Thoracic aorta (tissue), 2 donors: ENCODE measurements around the gene PDE4D. TPM values are rescaled to one million over a fixed set of nuclear protein-coding genes. Genes with fewer than 3 reads are reported as not detected.

Experiments used
- ATAC-seq: fragments of 150-250 bp; one replicate; pipeline ENCODE4 v1.8.0; 2017; ENCODE audit warnings: low read depth; ENCODE audit not compliant: insufficient number of reproducible peaks, low FRiP score
- DNase-seq: peaks from one replicate; pipeline ENCODE4 v3.0.0-alpha.2; 2020; ENCODE audit warnings: low spot score
- H3K27ac ChIP-seq, 2 donors: fragments of 200-600 bp; sonication (generic); 1 replicate in 1 of 2; 2 replicates in 1 of 2; pipeline ENCODE4 v1.5.1; 2016; ENCODE audit warnings: mild to moderate bottlenecking in 2 of 2, moderate library complexity in 2 of 2
- H3K27me3 ChIP-seq: fragments of 200-600 bp; sonication (generic); replicated peaks from 2 replicates; pipeline ENCODE4 v1.6.0; 2016; ENCODE audit warnings: mild to moderate bottlenecking; ENCODE audit not compliant: insufficient read depth
- H3K36me3 ChIP-seq: fragments of 200-600 bp; sonication (generic); one replicate; pipeline ENCODE4 v1.5.1; 2016
- H3K4me1 ChIP-seq, 2 donors: fragments of 200-600 bp; sonication (generic); 1 replicate in 1 of 2; 2 replicates in 1 of 2; pipeline versions ENCODE4 v1.5.1 to v1.6.0; 2016; ENCODE audit warnings: low read depth in 2 of 2, mild to moderate bottlenecking in 1 of 2; ENCODE audit not compliant: control insufficient read depth in 1 of 2
- H3K4me3 ChIP-seq: fragments of 200-600 bp; sonication (generic); 2 replicates; pipeline ENCODE4 v1.5.1; 2016; ENCODE audit warnings: mild to moderate bottlenecking
- H3K9me3 ChIP-seq: fragments of 200-600 bp; sonication (generic); 2 replicates; pipeline ENCODE4 v1.5.1; 2016
- total RNA-seq, 2 donors: library from RNA; depleted of rRNA; stranded (reverse); fragments of >200 nt; gene quantifications; one replicate each; pipeline versions ENCODE4 v1.1.0 to v1.2.3, GENCODE V29; 2016
- TF ChIP-seq, protein P1 (sequence below): fragments of 200-600 bp; sonication (generic); IDR thresholded peaks from one replicate; pipeline ENCODE4 v1.5.1; 2019; ENCODE audit warnings: antibody characterized with exemption

PDE4D gene
- total RNA-seq, 2 donors from 2014 or later: 34.0 to 85.8 TPM

DNA sequence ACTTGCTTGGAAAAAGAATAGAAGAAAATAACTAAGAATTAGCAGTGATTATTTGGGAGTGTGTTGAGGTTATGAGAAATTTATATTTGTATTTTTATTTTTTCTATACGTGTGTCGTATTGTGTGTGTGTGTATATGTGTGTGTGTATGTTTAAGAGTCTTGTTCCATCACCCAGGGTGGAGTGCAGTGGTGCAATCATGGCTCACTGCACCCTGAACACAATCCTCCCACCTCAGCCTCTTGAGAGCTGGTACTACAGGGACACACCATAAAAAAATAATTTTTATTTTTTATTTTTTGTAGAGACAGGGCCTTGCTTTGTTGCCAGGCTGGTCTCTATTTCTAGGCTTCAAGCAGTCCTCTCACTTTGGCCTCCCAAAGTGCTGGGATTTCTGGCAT lies 643.8 kb downstream of the PDE4D start:
- Histone ChIP-seq H3K9me3 (no peaks in the 10 kb centered on the region), H3K27ac (no peak overlapping the region), H3K4me1 (peaks cover 3 to 14% of the 10 kb centered on the region in 2 donors), H3K27me3 (no peaks in the 10 kb centered on the region), H3K4me3 (no peak overlapping the region), H3K36me3 (no peaks in the 10 kb centered on the region)
- DNase-seq: no peak
- TF ChIP-seq, protein P1, sequence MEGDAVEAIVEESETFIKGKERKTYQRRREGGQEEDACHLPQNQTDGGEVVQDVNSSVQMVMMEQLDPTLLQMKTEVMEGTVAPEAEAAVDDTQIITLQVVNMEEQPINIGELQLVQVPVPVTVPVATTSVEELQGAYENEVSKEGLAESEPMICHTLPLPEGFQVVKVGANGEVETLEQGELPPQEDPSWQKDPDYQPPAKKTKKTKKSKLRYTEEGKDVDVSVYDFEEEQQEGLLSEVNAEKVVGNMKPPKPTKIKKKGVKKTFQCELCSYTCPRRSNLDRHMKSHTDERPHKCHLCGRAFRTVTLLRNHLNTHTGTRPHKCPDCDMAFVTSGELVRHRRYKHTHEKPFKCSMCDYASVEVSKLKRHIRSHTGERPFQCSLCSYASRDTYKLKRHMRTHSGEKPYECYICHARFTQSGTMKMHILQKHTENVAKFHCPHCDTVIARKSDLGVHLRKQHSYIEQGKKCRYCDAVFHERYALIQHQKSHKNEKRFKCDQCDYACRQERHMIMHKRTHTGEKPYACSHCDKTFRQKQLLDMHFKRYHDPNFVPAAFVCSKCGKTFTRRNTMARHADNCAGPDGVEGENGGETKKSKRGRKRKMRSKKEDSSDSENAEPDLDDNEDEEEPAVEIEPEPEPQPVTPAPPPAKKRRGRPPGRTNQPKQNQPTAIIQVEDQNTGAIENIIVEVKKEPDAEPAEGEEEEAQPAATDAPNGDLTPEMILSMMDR: no peak
- no peak for ATAC-seq

DNA sequence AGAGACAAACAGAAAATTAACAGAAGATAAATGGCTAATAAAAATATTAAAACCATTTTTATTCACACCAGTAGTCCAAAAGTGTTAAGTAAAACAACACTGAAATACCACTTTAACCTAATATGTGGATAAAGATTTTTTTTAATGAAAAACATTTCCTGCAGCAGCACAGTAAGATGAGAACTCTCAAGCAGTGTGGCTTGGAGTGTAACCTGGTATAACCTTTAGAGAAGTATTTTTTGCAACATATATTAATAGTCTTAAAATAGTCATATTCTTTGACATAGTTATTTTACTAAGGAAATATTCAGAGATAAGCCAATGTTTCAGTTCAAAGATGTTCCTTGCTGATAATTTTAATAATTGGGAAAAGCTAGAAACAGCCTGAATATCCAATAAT lies 644.4 kb downstream of the PDE4D start:
- TF ChIP-seq, protein P1: no peak
- H3K9me3 ChIP-seq: no peaks in the 10 kb centered on the region
- H3K4me3 ChIP-seq: no peak overlapping the region
- H3K27ac ChIP-seq: no peak overlapping the region
- H3K27me3 ChIP-seq: no peaks in the 10 kb centered on the region
- DNase-seq (no peak), ATAC-seq (no peak)
- peaks cover 3 to 14% of the 10 kb centered on the region in 2 donors for H3K4me1 ChIP-seq
- no peaks in the 10 kb centered on the region for H3K36me3 ChIP-seq

- ATAC-seq (no peak), DNase-seq (no peak)
- Histone ChIP-seq H3K9me3 (no peaks in the 10 kb centered on the region), H3K4me3 (no peak overlapping the region), H3K4me1 (peaks cover 3 to 17% of the 10 kb centered on the region in 2 donors), H3K36me3 (no peaks in the 10 kb centered on the region), H3K27ac (no peak overlapping the region), H3K27me3 (no peaks in the 10 kb centered on the region)
- TF ChIP-seq, protein P1: no peak
Observed at GRCh38 chr5:59246882-59247281, 646.6 kb downstream of the PDE4D start.

GRCh38 chr5:59246145-59246869 lies 647.2 kb downstream of the PDE4D start:
- peaks cover 3 to 23% of the 10 kb centered on the region in 2 donors for H3K4me1 ChIP-seq
- no peak overlapping the region for H3K4me3 ChIP-seq
- H3K27me3 ChIP-seq: no peaks in the 10 kb centered on the region
- ATAC-seq (no peak), DNase-seq (no peak)
- H3K27ac ChIP-seq: no peak overlapping the region
- TF ChIP-seq, protein P1: no peak
- no peaks in the 10 kb centered on the region for H3K9me3 ChIP-seq
- H3K36me3 ChIP-seq: no peaks in the 10 kb centered on the region

DNA sequence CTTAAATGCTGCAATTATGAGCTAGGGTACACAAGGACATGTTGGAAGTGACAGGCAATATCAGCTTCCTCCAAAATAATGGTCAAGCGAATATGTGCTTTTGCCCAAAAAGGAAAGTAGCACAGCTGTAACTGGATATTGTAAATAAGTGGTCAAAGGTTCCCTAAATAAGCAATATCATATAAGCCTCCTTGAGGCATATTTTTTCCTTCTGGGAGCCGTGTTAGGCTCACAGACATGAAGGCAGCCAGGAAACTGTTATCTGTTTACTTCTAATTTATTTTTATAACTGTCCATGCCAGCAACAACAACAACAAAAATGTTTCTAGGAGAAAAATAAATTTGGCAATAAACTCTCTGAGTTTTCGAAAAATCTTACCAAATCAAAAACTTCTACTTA lies 648.3 kb downstream of the PDE4D start:
- ATAC-seq: no peak
- no peaks in the 10 kb centered on the region for H3K27me3 ChIP-seq
- TF ChIP-seq, protein P1: no peak
- H3K4me3 ChIP-seq: no peak overlapping the region
- H3K4me1 ChIP-seq: peaks cover 3 to 24% of the 10 kb centered on the region in 2 donors
- no peak for DNase-seq
- no peak overlapping the region for H3K27ac ChIP-seq
- no peaks in the 10 kb centered on the region for H3K9me3 ChIP-seq
- no peaks in the 10 kb centered on the region for H3K36me3 ChIP-seq
